Jurkat, Clone E6-1 (cell line): Measurements from ENCODE around the gene IKZF2. TPM values are rescaled to one million over a fixed set of nuclear protein-coding genes. Genes with fewer than 3 reads are reported as not detected.

Experiments used
- DNase-seq: peaks from one replicate; pipeline ENCODE4 v3.0.0-alpha.2; 2011; ENCODE audit warnings: low read depth, low spot score
- H3K4me3 ChIP-seq: 2 replicates; pipeline ENCODE4 v1.5.1; 2011; ENCODE audit warnings: mild to moderate bottlenecking, low read length, control low read depth, moderate library complexity
- polyA plus RNA-seq: library from polyadenylated mRNA; unstranded; fragments of >200 nt; gene quantifications from one replicate; pipeline ENCODE4 v1.2.1, GENCODE V29; 2012; ENCODE audit warnings: missing spikeins; ENCODE audit not compliant: insufficient read length, insufficient read depth

The IKZF2 gene
- 45.7 TPM for polyA plus RNA-seq

DNA sequence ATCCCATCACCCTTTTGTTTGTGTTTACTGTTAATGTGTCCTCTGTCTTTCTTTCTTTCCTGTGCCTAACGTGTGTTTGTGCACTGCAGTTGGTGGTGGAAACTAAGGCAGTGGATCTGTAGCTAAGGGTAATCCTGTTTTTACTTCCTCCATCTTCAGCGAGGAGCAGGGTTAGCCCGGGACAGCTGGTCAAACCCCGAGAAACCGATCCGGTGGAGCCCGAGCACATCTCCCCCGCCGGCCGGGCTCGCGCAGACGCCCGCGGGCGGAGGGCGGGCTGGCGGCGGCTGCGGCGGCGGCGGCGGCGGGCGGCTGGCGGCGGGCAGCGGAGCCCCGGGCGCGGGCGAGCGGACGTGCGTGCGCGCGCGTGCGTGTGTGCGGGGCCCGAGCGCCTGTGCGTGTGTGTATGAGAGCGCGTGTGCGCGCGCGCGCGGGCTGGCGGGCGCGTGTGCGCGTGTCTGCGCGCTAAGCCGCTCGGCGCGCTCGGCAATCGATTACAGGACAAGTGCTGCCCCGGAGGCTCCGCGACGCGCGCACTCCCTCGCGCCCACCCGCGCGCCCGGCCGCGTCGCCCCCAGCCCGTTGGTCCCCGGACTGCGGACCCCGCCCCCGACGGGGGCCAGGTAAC is at the start of gene IKZF2:
TSS of gene IKZF2 (minus strand) at position 176 of the 628 bp plus-strand sequence. CDS start 2,983 bp downstream, outside the sequence.
- H3K4me3 ChIP-seq: peak within 1 kb of the TSS; percentile 86
- DNase-seq: peak; percentile 95

DNA sequence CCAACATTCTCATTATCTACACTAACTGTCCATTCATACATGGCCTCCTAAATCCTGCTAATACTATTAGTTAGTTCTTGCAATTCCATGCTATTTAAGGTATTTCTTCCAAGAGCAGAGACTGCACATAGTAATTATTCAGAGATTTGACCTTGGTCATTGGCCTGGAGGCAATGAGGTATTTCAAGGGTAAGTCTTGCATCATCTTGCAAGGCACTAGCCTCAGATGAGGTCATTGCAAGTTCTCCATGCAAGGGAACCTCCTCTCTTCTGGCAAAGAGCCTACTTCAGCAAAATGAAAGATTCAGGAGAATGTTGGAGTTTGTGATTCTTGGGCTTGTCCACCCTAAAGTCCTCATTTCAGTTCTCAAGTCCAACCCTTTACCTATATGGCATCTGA is 48.5 kb upstream of the IKZF2 start:
- DNase-seq: no peak
- no peak overlapping the region for H3K4me3 ChIP-seq

DNA sequence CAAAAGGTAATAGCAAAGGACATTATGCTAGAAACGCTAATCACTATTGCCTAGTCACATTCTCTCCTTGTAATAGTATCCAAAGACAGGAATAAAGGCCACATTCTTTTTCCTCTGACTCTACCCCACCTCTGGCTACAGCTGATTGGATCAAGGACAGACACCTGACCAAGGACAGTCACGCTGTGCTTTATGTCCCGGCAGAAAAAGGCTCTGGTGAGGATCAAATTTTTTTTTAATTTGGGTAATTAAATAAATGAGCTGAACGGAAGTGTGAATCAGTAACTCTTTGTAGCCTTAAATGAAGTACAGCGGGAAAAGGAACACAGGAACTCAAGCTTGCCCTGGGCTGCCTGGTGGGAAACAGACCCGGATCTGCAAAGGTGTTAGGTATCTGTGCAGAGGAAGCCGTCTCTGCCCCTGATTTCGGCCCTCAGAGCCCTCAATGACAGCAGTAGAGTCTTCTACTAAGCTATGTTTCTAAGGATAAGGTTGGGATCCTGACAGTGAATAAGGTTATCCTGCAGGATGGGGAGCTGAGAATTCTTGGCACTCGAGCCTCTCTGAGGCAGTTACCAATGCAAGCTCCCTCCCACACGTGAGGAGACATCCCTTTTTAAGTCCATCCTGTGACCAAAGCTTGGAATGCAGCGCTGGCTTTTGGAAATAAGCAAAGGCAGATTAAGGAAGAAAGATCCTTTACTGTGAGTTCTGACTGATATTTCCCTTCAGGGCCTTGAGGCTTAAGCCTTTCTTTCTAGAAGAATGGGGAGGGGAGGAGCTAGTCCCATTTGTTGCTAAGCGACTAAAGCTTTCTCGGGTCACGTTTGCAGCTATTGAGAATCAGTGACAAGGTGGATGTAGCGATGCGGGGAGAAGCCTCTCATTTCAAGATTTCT is 37.8 kb upstream of the IKZF2 start:
- no peak overlapping the region for H3K4me3 ChIP-seq

DNA sequence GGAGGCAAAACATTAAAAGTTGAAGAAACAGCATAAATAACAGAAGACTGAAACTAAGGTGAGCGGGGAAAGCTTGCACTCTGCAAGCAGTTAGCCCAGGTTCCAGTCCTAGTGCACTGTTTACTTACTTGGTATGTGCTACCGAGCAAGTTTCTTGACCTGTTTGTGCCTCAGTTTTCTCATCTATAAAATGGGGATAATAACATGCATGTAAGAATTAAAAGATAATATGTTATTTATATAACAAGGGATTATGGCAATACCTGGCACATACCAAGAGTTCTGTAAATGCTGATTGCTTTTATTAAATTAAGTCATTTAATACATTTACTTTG is 37.1 kb upstream of the IKZF2 start:
- DNase-seq: no peak
- no peak overlapping the region for H3K4me3 ChIP-seq

More for the DNA sequence above, 37.8 kb upstream of the IKZF2 start:
- no peak for DNase-seq

DNA sequence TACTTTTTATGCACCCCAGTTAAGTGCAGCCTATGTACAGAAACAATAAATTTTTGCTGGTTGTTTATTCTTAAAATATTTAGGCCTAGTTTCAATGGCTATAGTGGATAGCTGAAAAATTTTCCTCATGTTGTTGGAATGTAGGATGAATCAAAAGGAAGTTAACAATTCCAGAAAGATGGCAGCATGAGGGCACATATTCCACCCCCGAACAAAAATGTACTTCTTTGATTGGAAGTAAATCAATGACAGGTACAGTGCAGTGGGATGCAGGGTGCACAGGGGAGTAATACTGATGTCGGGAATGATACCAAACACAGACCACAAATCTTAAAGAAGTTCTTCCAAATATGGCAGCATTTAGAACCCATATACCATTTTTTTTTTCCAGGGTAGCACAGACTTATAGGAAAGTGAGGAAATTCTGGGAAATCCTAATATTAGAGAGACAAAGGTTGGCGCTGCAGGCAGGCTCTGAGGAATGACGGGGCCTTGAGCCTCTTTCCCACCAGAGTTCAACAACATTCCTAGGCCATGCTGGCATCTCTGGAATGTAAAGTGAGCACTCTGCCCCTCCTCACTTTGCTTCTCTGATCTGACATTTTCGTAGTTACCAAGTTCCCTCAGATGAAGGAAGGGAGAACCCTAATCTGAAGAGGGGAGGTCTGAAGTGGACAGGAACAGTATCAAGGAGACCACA is 36.6 kb upstream of the IKZF2 start:
- no peak for DNase-seq
- H3K4me3 ChIP-seq: no peak overlapping the region

DNA sequence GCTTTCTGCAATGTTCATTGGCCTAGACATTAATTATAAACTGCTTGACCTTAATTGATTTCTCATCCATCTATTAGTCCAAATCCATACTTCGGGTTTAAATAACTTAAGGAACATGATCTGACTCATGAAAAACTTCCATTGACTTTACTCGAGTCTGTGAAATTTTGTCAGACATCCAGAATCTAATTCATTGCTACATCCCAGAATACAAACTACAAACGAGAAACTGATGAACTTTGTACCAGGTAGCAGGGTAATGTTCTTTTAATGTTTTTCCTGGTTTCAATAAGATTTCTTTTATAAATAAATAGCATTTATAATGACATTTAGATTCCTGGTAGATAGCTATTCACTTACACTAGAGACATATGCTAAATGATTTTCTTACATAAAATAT is 36.0 kb upstream of the IKZF2 start:
- no peak for DNase-seq
- H3K4me3 ChIP-seq: no peak overlapping the region

DNA sequence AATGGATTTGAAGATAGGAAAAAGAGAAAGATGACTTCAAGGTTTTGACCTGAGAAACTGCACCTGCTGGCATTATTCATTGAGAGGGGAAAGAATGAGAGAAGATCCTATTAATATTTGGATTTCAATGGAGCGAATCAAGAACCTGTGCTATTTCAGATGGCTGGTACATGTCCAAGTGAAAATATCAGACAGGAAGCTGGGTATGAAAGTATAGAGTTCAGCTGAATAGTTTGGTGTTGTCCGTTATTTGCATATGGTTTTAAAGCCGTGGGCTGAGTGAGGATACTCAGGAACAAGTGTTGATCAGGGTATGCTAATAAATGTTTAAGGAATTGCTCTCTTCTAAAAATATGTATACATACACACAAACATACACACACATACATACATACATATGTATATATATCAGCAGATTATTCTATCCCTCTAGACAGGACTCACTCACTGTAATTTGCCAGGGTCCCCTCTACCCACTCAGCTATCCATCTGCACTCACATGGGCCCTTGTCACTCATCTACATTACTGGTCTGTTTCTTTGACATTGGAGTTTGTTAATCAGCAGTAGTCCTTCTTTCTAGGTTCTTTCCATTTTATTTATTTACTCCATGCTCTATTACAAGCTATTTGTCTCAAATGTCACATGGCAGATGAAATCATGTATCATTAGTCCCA is 33.9 kb upstream of the IKZF2 start:
- no peak for DNase-seq
- no peak overlapping the region for H3K4me3 ChIP-seq

DNA sequence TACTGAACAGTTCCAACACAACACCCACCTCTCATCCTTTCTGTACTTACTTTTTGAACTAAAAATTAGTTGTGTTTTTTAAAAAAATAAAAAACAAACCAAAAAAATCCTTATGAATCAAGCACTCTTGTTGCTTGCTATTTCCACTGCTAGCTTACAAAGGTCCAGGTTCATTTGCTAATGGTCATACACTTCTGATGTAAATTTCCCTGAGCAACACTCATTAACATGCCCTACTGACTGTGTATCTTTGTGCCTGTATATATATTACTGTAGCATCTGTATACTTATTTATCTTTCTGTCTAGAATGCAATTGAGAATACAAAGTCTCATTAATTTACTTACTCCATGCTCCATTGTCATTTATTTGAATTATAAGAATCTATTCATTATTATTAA is 30.3 kb upstream of the IKZF2 start:
- no peak for DNase-seq
- no peak overlapping the region for H3K4me3 ChIP-seq

DNA sequence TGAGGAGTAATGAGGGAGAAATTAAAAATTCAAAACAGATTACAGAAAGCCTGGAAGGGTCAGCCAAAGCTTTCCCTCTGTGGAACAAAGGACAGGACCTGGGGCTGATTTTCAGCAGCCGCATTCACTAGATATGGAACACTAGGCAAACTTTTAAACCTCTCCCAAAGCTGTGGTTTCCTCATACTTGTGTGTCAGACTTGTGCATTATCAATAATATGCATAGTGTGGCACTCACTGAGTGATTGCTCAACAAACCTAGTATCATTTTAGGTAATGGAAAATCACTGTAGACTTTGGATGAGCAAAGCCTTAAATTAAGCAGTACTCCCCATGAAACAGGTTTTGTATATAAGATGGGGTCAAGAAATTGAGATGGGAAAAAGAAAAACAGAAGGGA is 26.3 kb upstream of the IKZF2 start:
- DNase-seq: no peak
- H3K4me3 ChIP-seq: no peak overlapping the region

DNA sequence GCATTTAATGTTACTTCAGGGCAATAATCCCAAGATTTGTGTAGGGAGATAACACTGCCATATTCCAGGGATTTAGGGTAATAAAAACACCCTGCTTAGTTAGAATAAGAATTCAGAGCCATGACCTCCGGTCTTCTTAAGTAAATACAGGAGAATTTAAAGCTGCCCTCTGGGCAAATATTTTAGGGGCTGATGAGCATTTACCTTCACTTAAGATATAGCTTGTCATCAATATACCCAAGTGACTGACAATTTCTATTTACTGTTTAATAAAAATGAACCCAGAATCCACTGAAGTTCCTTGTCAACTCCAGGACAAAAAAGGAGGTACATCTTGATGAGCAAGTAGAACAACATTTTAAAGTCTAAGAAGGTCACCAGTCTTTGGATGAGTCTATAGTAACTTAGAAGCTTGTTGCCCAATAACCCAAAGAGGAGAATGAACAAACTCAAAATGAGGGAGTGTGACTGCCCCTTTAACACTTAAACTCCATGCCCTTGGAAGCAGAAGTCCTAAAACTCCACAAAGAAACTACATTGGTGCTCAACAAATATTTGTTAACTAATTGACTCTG is 24.3 kb upstream of the IKZF2 start:
- DNase-seq: no peak
- no peak overlapping the region for H3K4me3 ChIP-seq

DNA sequence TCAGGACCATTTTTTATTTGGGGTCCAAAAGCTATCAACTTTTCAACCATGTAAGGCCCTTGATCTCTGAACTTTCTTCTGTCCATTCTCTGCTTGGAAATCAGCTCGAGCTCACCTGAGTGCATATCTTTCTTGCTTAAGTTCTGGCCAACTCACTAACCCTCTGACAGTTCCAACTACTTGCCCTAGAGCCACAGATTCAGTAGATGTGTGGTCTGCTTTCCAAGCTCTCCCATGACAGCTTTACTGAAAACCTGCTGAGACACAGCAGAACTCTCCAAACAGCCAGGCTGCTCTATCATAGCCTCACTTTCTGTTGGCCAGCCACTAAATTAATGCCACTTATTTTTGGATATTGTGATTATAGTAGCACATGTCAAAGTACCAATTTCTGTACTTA is 21.2 kb upstream of the IKZF2 start:
- no peak for DNase-seq
- H3K4me3 ChIP-seq: no peak overlapping the region

DNA sequence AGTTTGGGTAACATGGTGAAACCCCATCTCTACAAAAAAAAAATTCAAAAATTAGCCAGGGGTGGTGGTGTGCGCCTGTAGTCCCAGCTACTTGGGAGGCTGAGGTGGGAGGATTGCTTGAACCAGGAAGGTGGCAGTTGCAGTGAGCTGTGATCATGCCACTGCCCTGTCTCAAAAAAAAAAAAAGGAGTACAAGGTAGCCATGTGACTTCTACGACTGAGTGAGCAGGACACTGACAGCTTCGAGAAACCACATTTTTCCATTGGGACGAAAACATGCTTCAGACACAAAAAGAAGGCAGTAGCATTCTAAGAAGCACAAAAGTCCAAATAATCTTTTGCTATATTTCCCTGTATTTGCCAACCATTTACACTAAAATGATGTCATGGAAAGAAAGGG is 19.7 kb upstream of the IKZF2 start:
- H3K4me3 ChIP-seq: no peak overlapping the region
- no peak for DNase-seq

DNA sequence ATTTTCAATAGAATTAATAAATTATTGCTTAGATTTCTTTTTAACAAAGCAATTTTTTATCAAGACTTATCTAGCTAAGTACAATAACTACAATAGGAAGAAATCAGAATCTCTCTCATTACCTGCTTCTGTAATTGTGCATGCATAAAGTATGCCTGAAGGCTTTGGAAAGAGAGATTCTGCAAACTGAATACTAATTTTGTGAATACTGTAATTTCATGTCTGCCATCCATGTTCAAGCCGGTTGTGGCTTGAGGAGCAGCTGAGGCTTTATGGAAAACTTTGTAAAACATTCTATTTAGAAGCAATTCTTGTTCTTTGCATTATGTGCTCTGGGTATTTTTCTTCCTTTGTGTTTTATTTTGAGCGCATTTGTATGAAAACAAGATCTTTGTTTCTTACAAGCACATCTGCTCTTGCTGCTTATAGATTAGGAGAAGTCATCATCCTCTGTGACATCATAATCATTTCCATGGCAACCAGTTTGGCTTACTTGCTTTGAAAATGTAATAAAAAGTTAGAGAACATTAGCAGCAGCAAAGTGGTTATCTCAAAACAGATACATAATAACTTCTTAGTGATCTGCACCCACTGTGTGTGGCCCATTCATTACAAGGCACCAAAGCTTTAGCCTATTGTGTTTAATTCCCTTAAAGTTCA is 16.0 kb upstream of the IKZF2 start:
- DNase-seq: no peak
- H3K4me3 ChIP-seq: no peak overlapping the region

DNA sequence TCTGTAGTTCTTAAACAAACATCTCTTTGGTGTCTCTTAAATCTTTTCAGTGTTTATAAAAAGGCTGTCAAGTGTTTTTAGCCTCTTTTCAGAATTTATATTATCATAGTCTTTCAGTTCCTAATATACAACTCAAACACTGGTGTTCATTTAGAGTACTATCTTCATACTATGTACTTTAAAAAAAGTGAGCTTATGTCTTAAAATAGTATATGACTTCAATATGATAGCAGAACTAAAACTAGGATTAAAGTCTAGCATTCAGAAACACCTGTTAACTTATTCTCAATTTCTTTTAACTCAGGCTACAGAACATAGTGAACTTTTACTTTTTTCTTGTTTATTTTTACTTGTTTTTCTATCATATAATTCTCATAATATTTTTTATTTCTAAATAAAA is 14.7 kb upstream of the IKZF2 start:
- DNase-seq: no peak
- no peak overlapping the region for H3K4me3 ChIP-seq

DNA sequence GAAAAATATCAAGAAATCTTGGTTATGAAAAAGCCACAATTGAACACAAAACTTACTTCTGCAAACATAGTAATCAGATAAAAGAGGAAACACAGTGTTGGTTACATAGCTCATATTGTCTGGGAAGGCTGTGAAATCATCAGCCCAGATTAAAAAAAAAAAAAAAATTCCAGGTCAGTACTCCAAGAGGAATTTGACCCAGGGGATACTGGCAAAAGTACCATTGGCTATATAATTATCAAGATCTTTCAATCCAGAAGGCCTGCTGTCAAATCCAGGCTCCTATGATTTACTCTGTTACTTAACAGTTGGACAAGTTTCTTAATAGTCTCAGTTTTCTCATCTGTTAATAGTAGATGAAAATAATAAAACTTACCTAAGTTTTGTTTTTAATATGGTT is 12.9 kb upstream of the IKZF2 start:
- no peak for DNase-seq
- H3K4me3 ChIP-seq: no peak overlapping the region

DNA sequence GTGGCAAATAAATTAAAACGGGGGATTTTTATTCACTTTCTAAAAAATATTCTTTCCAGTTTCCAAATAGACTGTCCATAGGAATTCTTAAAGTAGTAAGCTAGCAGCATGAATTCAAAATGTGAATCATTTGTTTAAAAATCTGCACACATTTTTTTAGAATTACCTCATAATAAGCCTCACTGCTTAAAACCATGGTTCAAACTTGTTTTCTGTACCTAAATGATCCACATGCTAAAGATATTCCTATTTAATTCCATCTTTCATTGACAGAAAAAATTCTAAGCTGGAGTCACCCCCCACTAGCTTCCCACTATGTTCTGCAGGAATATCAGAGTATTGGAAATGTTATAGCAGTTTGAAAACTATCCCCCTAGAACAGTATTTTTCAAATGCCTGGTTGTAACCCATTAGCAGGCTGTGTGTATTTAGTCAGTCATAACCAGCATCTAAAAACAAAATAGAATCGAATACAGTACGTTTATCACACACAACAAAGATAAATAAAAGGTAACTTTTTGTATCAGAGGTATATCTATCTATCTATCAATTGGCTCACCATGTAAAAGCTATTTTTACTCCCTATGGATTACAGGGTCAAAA is 11.2 kb upstream of the IKZF2 start:
- no peak overlapping the region for H3K4me3 ChIP-seq
- no peak for DNase-seq

DNA sequence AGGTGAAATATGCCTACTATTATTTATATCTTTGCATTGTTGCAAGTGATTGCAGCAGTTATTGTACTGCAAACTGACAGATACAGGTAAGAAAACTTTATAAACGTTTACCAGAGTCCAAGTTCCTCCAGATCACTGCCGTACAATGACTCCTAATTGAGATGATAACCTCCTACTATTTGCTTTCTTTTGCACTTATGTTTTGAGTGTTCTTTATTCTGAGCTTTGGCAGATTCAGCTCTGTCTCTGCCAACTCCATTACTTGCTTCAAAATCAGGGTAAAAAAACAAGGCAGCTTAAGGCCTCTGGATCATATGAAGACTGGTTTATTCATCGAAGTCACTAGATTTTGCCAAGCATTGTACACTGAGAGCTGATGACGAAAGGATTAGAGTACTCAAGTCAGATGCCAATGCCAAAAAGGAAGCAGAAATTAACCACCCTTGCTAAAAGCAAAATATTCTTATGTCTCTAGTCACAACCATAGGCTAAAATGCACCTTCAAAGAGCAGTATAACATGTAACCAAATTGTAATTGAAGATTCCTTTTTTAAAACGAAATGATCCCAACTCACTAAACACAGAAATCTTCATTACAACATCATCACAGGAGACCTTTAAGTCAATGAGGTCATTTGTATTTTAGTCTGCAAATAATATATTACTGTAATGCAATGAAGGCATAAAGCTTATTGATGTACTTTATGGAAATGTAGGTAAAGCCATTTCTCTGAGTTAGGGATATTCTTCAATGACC is 10.5 kb upstream of the IKZF2 start:
- DNase-seq: no peak

DNA sequence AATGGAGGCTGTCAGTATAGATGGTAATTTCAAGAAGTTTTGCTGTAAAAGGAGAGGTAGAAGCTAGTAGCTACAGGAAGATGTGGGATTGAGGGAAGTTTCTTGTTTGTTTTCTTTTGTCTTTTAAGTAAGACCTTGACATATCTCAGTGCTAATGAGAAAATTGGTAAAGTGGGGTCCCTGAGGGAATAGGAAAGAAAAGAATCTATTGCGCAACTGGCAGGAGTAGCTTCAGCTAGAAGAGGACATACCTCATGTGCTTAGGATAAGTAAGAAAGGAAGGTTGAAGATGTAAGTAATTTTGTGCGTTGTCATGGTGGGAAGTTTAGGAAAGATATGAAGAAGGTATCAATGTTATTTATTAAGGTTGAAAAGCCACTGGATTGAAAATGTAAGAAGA is 8.4 kb upstream of the IKZF2 start:
- no peak for DNase-seq

More for the DNA sequence above, 10.5 kb upstream of the IKZF2 start:
- H3K4me3 ChIP-seq: no peak overlapping the region

More for the DNA sequence above, 8.4 kb upstream of the IKZF2 start:
- H3K4me3 ChIP-seq: no peak overlapping the region
